Measurements from ENCODE around the gene RUNX2. TPM values are rescaled to one million over a fixed set of nuclear protein-coding genes. Genes with fewer than 3 reads are reported as not detected.

The RUNX2 gene
- polyA plus RNA-seq, 1 of the 3 experiments (the other 2 are of a cell fraction), result 4.4 TPM

DNA sequence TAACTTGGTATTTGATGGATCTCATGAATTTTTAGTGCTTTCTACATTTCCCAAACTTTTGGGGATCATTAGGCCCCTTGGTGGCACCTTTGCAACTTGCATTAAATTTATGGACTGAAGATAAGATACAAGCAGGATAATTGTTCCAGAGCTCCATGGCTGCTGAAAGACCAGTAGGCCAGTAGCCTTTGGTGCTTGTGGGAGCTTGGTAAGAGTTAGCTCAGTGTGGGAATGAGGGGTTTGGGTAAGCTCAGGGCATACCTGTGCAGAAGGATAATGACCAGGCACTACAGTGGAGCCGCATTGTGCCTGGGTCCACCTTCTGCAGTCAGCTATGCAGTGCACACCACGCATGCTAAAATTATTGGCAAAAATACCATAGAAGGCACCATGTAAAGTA lies 290.1 kb downstream of the RUNX2 start (continued):
- TF ChIP-seq, protein P1, sequence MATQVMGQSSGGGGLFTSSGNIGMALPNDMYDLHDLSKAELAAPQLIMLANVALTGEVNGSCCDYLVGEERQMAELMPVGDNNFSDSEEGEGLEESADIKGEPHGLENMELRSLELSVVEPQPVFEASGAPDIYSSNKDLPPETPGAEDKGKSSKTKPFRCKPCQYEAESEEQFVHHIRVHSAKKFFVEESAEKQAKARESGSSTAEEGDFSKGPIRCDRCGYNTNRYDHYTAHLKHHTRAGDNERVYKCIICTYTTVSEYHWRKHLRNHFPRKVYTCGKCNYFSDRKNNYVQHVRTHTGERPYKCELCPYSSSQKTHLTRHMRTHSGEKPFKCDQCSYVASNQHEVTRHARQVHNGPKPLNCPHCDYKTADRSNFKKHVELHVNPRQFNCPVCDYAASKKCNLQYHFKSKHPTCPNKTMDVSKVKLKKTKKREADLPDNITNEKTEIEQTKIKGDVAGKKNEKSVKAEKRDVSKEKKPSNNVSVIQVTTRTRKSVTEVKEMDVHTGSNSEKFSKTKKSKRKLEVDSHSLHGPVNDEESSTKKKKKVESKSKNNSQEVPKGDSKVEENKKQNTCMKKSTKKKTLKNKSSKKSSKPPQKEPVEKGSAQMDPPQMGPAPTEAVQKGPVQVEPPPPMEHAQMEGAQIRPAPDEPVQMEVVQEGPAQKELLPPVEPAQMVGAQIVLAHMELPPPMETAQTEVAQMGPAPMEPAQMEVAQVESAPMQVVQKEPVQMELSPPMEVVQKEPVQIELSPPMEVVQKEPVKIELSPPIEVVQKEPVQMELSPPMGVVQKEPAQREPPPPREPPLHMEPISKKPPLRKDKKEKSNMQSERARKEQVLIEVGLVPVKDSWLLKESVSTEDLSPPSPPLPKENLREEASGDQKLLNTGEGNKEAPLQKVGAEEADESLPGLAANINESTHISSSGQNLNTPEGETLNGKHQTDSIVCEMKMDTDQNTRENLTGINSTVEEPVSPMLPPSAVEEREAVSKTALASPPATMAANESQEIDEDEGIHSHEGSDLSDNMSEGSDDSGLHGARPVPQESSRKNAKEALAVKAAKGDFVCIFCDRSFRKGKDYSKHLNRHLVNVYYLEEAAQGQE (IDR thresholded peaks at IDR 0.05; ENCODE audit: low read depth, low read length), result no peak
- TF ChIP-seq RAD21 (IDR thresholded peaks at IDR 0.05; ENCODE audit: low read length) (no peak), POLR2AphosphoS5 (IDR thresholded peaks at IDR 0.05; ENCODE audit: low read depth, low read length) (no peak), ELF1 (IDR thresholded peaks at IDR 0.05) (no peak)
- TF ChIP-seq, protein P2, sequence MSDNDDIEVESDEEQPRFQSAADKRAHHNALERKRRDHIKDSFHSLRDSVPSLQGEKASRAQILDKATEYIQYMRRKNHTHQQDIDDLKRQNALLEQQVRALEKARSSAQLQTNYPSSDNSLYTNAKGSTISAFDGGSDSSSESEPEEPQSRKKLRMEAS (IDR thresholded peaks at IDR 0.05; ENCODE audit: low read depth), result no peak

DNA sequence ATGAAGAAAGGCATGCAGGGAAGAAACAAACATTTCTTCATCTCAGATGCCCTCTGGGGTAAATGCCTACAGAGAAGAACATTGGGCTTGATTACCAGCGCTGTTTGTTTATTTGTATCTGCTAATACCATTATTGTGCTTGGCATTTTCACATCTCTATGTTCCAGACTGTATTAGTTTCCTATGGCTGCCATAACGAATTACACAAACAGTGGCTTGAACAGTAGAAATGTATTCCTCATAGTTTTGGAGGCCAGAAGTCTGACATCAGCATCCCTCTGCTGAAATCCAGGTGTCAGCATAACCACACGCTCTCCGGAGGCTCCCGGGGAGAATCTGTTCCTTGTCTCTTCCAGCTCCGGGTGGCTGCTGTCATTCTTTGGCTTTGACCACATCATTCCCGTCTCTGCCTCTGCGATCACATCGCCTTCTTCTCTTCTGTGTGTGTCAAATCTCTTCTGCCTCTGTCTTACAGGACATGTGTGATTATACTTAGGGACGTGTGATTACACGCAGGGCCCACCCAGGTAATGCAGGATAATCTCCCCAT lies 291.2 kb downstream of the RUNX2 start:
- Histone ChIP-seq H3K9me2 (no peaks in the 10 kb centered on the region), H3K4me2 (no peak overlapping the region), H3K9me3 (no peaks in the 10 kb centered on the region), H3K4me3 (ENCODE audit: low read depth in 2 of 2, low read length in 1 of 2) (no peak overlapping the region), H3K9ac (no peak overlapping the region), H3K4me1 (ENCODE audit: control insufficient read depth in 1 of 2, insufficient read depth in 2 of 2, low read depth in 1 of 2, low read length in 1 of 2) (peaks cover 0 to 8% of the 10 kb centered on the region in 2 experiments; a peak in 2 of 4 replicates), H3K36me3 (replicated peaks in 1 of 2; ENCODE audit: control insufficient read depth in 1 of 2, insufficient read depth in 2 of 2, low read length in 1 of 2) (no peaks in the 10 kb centered on the region), H4K20me1 (ENCODE audit: insufficient read depth) (no peaks in the 10 kb centered on the region), H2AFZ (ENCODE audit: low read depth) (no peak overlapping the region), H3K27me3 (ENCODE audit: insufficient read depth) (no peaks in the 10 kb centered on the region), H3K27ac (ENCODE audit: low read depth in 2 of 2, low read length in 1 of 2) (peak overlapping the region in 1 of 2 experiments; percentile 30; a peak in 1 of 4 replicates), H3K79me2 (ENCODE audit: insufficient read depth) (no peaks in the 10 kb centered on the region), H3F3A (replicated peaks; ENCODE audit: insufficient read depth) (no peaks in the 10 kb centered on the region)
- TF ChIP-seq TCF12 (IDR thresholded peaks at IDR 0.05) (peak; percentile 72), MXI1 (IDR thresholded peaks at IDR 0.05; ENCODE audit: low read depth, low read length) (no peak), YY1 (IDR thresholded peaks at IDR 0.05; ENCODE audit: low read depth) (no peak), SIN3A (IDR thresholded peaks at IDR 0.05; ENCODE audit: borderline replicate concordance, low read depth, low read length) (no peak), TAF1 (IDR thresholded peaks at IDR 0.05; ENCODE audit: borderline replicate concordance, low read depth, low read length) (no peak)
- TF ChIP-seq, protein P3, sequence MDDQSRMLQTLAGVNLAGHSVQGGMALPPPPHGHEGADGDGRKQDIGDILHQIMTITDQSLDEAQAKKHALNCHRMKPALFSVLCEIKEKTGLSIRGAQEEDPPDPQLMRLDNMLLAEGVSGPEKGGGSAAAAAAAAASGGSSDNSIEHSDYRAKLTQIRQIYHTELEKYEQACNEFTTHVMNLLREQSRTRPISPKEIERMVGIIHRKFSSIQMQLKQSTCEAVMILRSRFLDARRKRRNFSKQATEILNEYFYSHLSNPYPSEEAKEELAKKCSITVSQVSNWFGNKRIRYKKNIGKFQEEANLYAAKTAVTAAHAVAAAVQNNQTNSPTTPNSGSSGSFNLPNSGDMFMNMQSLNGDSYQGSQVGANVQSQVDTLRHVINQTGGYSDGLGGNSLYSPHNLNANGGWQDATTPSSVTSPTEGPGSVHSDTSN (IDR thresholded peaks at IDR 0.05), result peak; percentile 55
- TF ChIP-seq, protein P1 (IDR thresholded peaks at IDR 0.05; ENCODE audit: low read depth, low read length), result no peak
- WGBS (ENCODE audit: low lambda C conversion rate), result 36% methylated on average over 11 of the region's 11 CpGs
- POLR2A ChIA-PET, result no interaction called here
- no peak for DNase-seq
- CTCF ChIA-PET, result interaction anchor here (0.9 kb wide), 1 partner anchor 121 kb away, joined by 3 read pairs; no protein-coding TSS in a partner anchor
